SH-SY5Y (cell line): ENCODE results near the gene ANKEF1.

ENCODE experiments used
- GATA2 ChIP-seq: IDR thresholded peaks from 2 replicates; pipeline ENCODE4 v1.6.1; 2011; ENCODE audit warnings: mild to moderate bottlenecking, low read depth, low read length
- GATA3 ChIP-seq: IDR thresholded peaks from 2 replicates; pipeline ENCODE4 v1.6.1; 2011; ENCODE audit warnings: low read depth, mild to moderate bottlenecking, low read length, moderate library complexity

DNA sequence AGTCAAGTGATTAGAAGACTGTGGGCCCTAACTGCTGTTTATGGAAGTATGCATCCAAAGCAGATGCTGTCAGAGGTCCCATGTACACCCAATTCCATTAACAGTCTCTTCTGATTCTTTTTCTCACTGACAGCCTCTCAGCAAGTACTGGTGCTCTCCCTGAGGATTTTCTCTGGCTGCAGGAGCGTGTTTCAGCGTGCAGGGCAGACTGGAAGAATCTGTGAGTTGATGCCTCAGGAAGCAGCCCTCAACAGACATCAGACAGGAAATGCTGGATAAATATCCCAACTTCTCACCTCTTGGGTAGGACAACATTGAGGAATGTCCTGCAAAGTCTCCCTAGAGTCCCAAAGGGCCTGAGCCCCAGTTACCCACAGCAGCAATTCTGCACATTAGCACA, 40.8 kb downstream of the ANKEF1 start:
- no peak for TF ChIP-seq GATA3
- no peak for TF ChIP-seq GATA2
